SK-N-SH (cell line): ENCODE measurements around the gene UTP3.

Experiments used
- GABPA ChIP-seq: IDR thresholded peaks from 2 replicates; pipeline ENCODE4 v1.4.0; 2012; ENCODE audit warnings: low read depth, mild to moderate bottlenecking
- MEF2A ChIP-seq: IDR thresholded peaks from 2 replicates; pipeline ENCODE4 v1.4.0; 2012; ENCODE audit warnings: low read depth, borderline replicate concordance
- MXI1 ChIP-seq: IDR thresholded peaks from 2 replicates; pipeline ENCODE4 v1.6.1; 2012; ENCODE audit warnings: mild to moderate bottlenecking, low read depth, low read length, improper control_type of control experiment
- SIN3A ChIP-seq: IDR thresholded peaks from 2 replicates; pipeline ENCODE4 v1.6.1; 2012; ENCODE audit warnings: low read depth, mild to moderate bottlenecking, low read length, moderate library complexity, borderline replicate concordance
- TF ChIP-seq, protein P1 (sequence below): IDR thresholded peaks from 2 replicates; pipeline ENCODE4 v1.4.0; 2012; ENCODE audit warnings: low read depth
- TF ChIP-seq, protein P2 (sequence below): fragments of 150-350 bp; IDR thresholded peaks from 2 replicates; pipeline ENCODE4 v1.6.1; 2017; ENCODE audit warnings: antibody characterized with exemption, low read length, low read depth, borderline replicate concordance
- TF ChIP-seq, protein P3 (sequence below): fragments of 200-600 bp; sonication (generic); IDR thresholded peaks from 2 replicates; pipeline ENCODE4 v1.6.1; 2017; ENCODE audit warnings: antibody characterized with exemption, mild to moderate bottlenecking, moderate library complexity

DNA sequence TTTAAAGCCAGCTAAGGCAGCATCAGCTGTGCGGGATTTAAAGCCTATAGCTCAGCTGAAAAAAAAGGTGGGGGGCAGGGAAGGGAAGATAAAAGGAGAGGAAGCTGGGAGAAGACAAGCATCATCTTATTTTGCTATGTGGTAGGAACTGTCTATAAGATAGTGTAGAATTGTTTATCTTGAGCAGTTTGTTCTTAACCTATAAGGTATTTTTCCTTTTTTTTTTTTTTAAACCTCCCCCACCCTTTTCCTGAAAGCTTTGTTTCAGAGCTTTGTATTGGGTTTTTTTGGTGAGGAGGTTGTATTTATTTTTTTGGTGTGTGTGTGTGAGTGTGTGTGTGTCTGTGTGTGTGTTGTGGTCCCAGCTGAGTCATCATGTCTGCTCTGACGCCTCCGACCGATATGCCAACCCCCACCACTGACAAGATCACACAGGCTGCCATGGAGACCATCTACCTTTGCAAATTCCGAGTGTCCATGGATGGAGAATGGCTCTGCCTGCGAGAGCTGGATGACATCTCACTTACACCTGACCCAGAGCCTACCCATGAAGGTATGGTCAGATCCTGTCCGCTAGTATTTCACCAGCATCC, 34.0 kb downstream of the UTP3 start:
- TF ChIP-seq MEF2A = no peak
- TF ChIP-seq, protein P1, sequence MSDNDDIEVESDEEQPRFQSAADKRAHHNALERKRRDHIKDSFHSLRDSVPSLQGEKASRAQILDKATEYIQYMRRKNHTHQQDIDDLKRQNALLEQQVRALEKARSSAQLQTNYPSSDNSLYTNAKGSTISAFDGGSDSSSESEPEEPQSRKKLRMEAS = no peak
- TF ChIP-seq, protein P2, sequence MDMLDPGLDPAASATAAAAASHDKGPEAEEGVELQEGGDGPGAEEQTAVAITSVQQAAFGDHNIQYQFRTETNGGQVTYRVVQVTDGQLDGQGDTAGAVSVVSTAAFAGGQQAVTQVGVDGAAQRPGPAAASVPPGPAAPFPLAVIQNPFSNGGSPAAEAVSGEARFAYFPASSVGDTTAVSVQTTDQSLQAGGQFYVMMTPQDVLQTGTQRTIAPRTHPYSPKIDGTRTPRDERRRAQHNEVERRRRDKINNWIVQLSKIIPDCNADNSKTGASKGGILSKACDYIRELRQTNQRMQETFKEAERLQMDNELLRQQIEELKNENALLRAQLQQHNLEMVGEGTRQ = no peak
- TF ChIP-seq, protein P3, sequence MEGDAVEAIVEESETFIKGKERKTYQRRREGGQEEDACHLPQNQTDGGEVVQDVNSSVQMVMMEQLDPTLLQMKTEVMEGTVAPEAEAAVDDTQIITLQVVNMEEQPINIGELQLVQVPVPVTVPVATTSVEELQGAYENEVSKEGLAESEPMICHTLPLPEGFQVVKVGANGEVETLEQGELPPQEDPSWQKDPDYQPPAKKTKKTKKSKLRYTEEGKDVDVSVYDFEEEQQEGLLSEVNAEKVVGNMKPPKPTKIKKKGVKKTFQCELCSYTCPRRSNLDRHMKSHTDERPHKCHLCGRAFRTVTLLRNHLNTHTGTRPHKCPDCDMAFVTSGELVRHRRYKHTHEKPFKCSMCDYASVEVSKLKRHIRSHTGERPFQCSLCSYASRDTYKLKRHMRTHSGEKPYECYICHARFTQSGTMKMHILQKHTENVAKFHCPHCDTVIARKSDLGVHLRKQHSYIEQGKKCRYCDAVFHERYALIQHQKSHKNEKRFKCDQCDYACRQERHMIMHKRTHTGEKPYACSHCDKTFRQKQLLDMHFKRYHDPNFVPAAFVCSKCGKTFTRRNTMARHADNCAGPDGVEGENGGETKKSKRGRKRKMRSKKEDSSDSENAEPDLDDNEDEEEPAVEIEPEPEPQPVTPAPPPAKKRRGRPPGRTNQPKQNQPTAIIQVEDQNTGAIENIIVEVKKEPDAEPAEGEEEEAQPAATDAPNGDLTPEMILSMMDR = no peak
- TF ChIP-seq MXI1 = no peak; the same call in 1 of the 2 replicates
- no peak for TF ChIP-seq GABPA
- TF ChIP-seq SIN3A = 0 out of 2 replicates have a peak, but pooled peaks have one; percentile 56
